K562 (cell line): ENCODE results near the gene ITIH3. TPM values are rescaled to one million over a fixed set of nuclear protein-coding genes. Genes with fewer than 3 reads are reported as not detected.

Experiments used
- ATAC-seq: fragments of 200-7000 bp; cut with Tn5 transposase; 3 replicates; pipeline ENCODE4 v1.9.1; 2020; ENCODE audit warnings: moderate library complexity
- BruUV-seq: library from RNA; stranded (reverse); fragments of 400-500 nt; replicated peaks from 2 replicates; lab custom pipeline; 2021; lab: Mats Ljungman, UMichigan
- CTCF ChIA-PET: fragments of 300-600 bp; formaldehyde crosslinking; extraction: SDS; loops from one replicate; lab custom pipeline; 2021; ENCODE audit warnings: low intra/inter-chr PET ratio; lab: Yijun Ruan, JAX
- POLR2A ChIA-PET: fragments of 300-600, 350-650 bp; sonication (Branson Sonifier 250); formaldehyde crosslinking; extraction: SDS; loops from one replicate; lab custom pipeline; 2021; ENCODE audit warnings: antibody characterized with exemption, inconsistent platforms; lab: Yijun Ruan, JAX
- DNase-seq, 4 experiments: peaks; one replicate each; pipeline versions ENCODE4 v3.0.0 to v3.0.0-alpha.2; 2011 to 2018; ENCODE audit warnings: low spot score in 3 of 4, mixed read lengths in 3 of 4; ENCODE audit errors: extremely low read depth in 1 of 4
- FAIRE-seq: peaks from 2 replicates; lab custom pipeline; 2011; peaks lifted over from hg19 to GRCh38; lab: Jason Lieb, UNC
- H2AFZ ChIP-seq: 2 replicates; pipeline ENCODE4 v1.6.0; 2011; ENCODE audit warnings: low read depth, low read length, control low read depth, inconsistent platforms
- H3K27ac ChIP-seq: fragments of 200-600 bp; 3 replicates; pipeline ENCODE4 v1.8.0; 2011; ENCODE audit warnings: low read depth, mild to moderate bottlenecking, control low read depth, inconsistent platforms, low read length, moderate library complexity, mixed read lengths; ENCODE audit errors: extremely low read depth
- H3K27me3 ChIP-seq, 2 experiments: fragments of 300-600 bp in 1 of 2; 2 replicates in 1 of 2; 3 replicates in 1 of 2; pipeline versions ENCODE4 v1.6.0 to v1.8.0; 2011; ENCODE audit warnings: inconsistent platforms in 2 of 2, low read length in 2 of 2, mild to moderate bottlenecking in 1 of 2, mixed read lengths in 1 of 2, moderate library complexity in 1 of 2; ENCODE audit not compliant: control insufficient read depth in 2 of 2, insufficient read depth in 2 of 2
- H3K36me3 ChIP-seq: fragments of 300-600 bp; 3 replicates; pipeline ENCODE4 v1.8.0; 2011; ENCODE audit warnings: mild to moderate bottlenecking, low read length, inconsistent platforms; ENCODE audit not compliant: control insufficient read depth, insufficient read depth
- H3K4me1 ChIP-seq, 2 experiments: fragments of 200-600 bp in 1 of 2; replicated peaks in 1 of 2; 2 replicates in 1 of 2; 3 replicates in 1 of 2; pipeline versions ENCODE4 v1.5.1 to v1.8.0; 2011; ENCODE audit warnings: inconsistent platforms in 2 of 2, low read length in 2 of 2, mild to moderate bottlenecking in 1 of 2, mixed read lengths in 1 of 2, moderate library complexity in 1 of 2; ENCODE audit not compliant: control insufficient read depth in 2 of 2, insufficient read depth in 2 of 2
- H3K4me2 ChIP-seq: 2 replicates; pipeline ENCODE4 v1.6.1; 2011; ENCODE audit warnings: low read length, control low read depth, inconsistent platforms, mixed read lengths; ENCODE audit not compliant: insufficient read depth
- H3K4me3 ChIP-seq: fragments of 200-600 bp; sonication (generic), shearing (Covaris generic); 2 replicates; pipeline ENCODE4 v1.5.1; 2016; ENCODE audit warnings: control low read depth, inconsistent platforms
- H3K79me2 ChIP-seq: fragments of 200-600 bp; 3 replicates; pipeline ENCODE4 v1.8.0; 2011; ENCODE audit warnings: low read length, inconsistent platforms; ENCODE audit not compliant: control insufficient read depth, insufficient read depth
- H3K9ac ChIP-seq, 2 experiments: 2 replicates each; pipeline versions ENCODE4 v1.6.0 to v1.6.1; 2011; ENCODE audit warnings: low read depth in 2 of 2, low read length in 2 of 2, control low read depth in 1 of 2, inconsistent platforms in 1 of 2, mild to moderate bottlenecking in 1 of 2, mixed read lengths in 1 of 2; ENCODE audit not compliant: insufficient read depth in 1 of 2
- H3K9me1 ChIP-seq: one replicate; pipeline ENCODE4 v1.6.0; 2011; ENCODE audit warnings: inconsistent platforms, mild to moderate bottlenecking, low read length, moderate library complexity; ENCODE audit not compliant: control insufficient read depth, insufficient read depth
- H3K9me3 ChIP-seq: replicated peaks from 2 replicates; pipeline ENCODE4 v1.5.1; 2011; ENCODE audit warnings: low read depth, low read length, inconsistent platforms; ENCODE audit not compliant: control insufficient read depth, insufficient read depth
- H4K20me1 ChIP-seq: replicated peaks from 2 replicates; pipeline ENCODE4 v1.6.1; 2011; ENCODE audit warnings: low read length, inconsistent platforms, mixed read lengths; ENCODE audit not compliant: control insufficient read depth, insufficient read depth
- C11orf30 ChIP-seq: fragments of 450-650 bp; IDR thresholded peaks from 2 replicates; pipeline ENCODE4 v1.6.1; 2016; ENCODE audit warnings: low read depth, mild to moderate bottlenecking
- MAFF ChIP-seq: IDR thresholded peaks from 2 replicates; pipeline ENCODE4 v1.6.1; 2012; ENCODE audit warnings: low read length, improper control_type of control experiment
- MAFK ChIP-seq: IDR thresholded peaks from 2 replicates; pipeline ENCODE4 v1.6.1; 2011; ENCODE audit warnings: low read length, improper control_type of control experiment
- MEIS2 ChIP-seq: fragments of 450-650 bp; IDR thresholded peaks from 2 replicates; pipeline ENCODE4 v1.6.1; 2014; ENCODE audit warnings: mild to moderate bottlenecking; ENCODE audit not compliant: partially characterized antibody
- ZNF316 ChIP-seq: fragments of 450-650 bp; IDR thresholded peaks from 2 replicates; pipeline ENCODE4 v1.6.1; 2016
- WGBS: fragments of 100-300 bp; shearing (Covaris generic); methylation state at CpG from one replicate; pipeline ENCODE4 v1.1.6; 2016; ENCODE audit warnings: low coverage, mixed read lengths; ENCODE audit not compliant: insufficient coverage; ENCODE audit errors: missing lambda C conversion rate; 5-methylcytosine and 5-hydroxymethylcytosine counted together
- in situ Hi-C: fragments of 300-500 bp; cut with MboI; formaldehyde crosslinking; loops from 4 replicates; pipeline ENCODE4 v1.15.0; 2018; ENCODE audit warnings: inconsistent platforms, mixed read lengths
- intact Hi-C: fragments of 100-400 bp; cut with micrococcal nuclease; formaldehyde crosslinking; loops from 2 replicates; pipeline ENCODE4 v1.14.2; 2022
- polyA plus RNA-seq, 8 experiments: library from polyadenylated mRNA; depleted of rRNA in 4 of 8; stranded (reverse) in 5 of 8; unstranded in 3 of 8; fragments of >200 nt; fragmentation: Nextera tagmentation in 2 of 8; fragmentation: Illumina TruSeq in 1 of 8; extraction: Ambion mirVana in 2 of 8; extraction: Trizol in 1 of 8; gene quantifications; 2 replicates each; pipeline versions ENCODE4 v1.2.1 to v1.2.3, GENCODE V29; 2011 to 2014; ENCODE audit warnings: inconsistent platforms in 1 of 8, missing spikeins in 1 of 8
- total RNA-seq, 7 experiments: library from RNA; depleted of rRNA in 6 of 7; stranded (reverse); fragments of >200 nt in 6 of 7; fragmentation: Illumina TruSeq in 2 of 7; extraction: Trizol in 2 of 7; gene quantifications; 2 replicates each; pipeline versions ENCODE4 v1.2.1 to v1.2.3, GENCODE V29; 2011 to 2021; ENCODE audit warnings: low replicate concordance in 1 of 7
- TF ChIP-seq, protein P1 (sequence below): fragments of 250-450 bp; sonication (Bioruptor Pico); IDR thresholded peaks from 2 replicates; pipeline ENCODE4 v1.5.0; 2021
- TF ChIP-seq, protein P2 (sequence below): fragments of 250-450 bp; sonication (Bioruptor Pico); IDR thresholded peaks from 2 replicates; pipeline ENCODE4 v1.4.0; 2020; ENCODE audit warnings: borderline replicate concordance
- TF ChIP-seq, protein P3 (sequence below), 2 experiments: IDR thresholded peaks in 1 of 2; conservative IDR thresholded peaks in 1 of 2; 2 replicates each; pipeline ENCODE4 v1.6.1; 2016; ENCODE audit warnings: low read depth in 2 of 2, mild to moderate bottlenecking in 1 of 2, missing compliant biosample characterization in 1 of 2, missing genetic modification characterization in 1 of 2, moderate library complexity in 1 of 2

The ITIH3 gene
- total and polyA plus RNA-seq, 9 of the 15 experiments (the other 6 are each of a cell fraction or from before 2014, with no cell fraction given), result 0.07 to 0.35 TPM; not detected in 7

GRCh38 chr3:52829906-52830463, 35.4 kb downstream of the ITIH3 start:
- no peaks in the 10 kb centered on the region for H3K36me3 ChIP-seq
- DNase-seq (no peak), FAIRE-seq (no peak), ATAC-seq (no peak)
- intact Hi-C loops, result loop anchor here (5.0 kb wide), 1 partner anchor 88 kb away; no protein-coding TSS in a partner anchor
- no peaks in the 10 kb centered on the region for H3K79me2 ChIP-seq
- H4K20me1 ChIP-seq, result no peaks in the 10 kb centered on the region; the same call in 1 of the 2 replicates
- no peaks in the 10 kb centered on the region for H3K9me1 ChIP-seq
- peak overlapping the region in 1 of 2 experiments; percentile 76; a peak in 2 of 4 replicates for H3K9ac ChIP-seq
- in situ Hi-C loops, result no loop called here
- H3K4me3 ChIP-seq, result no peak overlapping the region
- H3K4me2 ChIP-seq, result peak overlapping the region; percentile 57; the same call in 1 of the 2 replicates
- H3K27me3 ChIP-seq, result peaks cover 0 to 36% of the 10 kb centered on the region in 2 experiments; a peak in 4 of 5 replicates
- BruUV-seq, result no TSS peak
- WGBS, result 43% methylated on average over 8 of the region's 10 CpGs
- no peaks in the 10 kb centered on the region for H3K9me3 ChIP-seq
- peak overlapping the region; percentile 65; the same call in 1 of the 2 replicates for H2AFZ ChIP-seq
- no peak overlapping the region for H3K27ac ChIP-seq
- CTCF ChIA-PET, result no interaction called here
- H3K4me1 ChIP-seq, result peaks cover 15 to 20% of the 10 kb centered on the region in 2 experiments
- POLR2A ChIA-PET, result no interaction called here
- TF ChIP-seq, protein P1, sequence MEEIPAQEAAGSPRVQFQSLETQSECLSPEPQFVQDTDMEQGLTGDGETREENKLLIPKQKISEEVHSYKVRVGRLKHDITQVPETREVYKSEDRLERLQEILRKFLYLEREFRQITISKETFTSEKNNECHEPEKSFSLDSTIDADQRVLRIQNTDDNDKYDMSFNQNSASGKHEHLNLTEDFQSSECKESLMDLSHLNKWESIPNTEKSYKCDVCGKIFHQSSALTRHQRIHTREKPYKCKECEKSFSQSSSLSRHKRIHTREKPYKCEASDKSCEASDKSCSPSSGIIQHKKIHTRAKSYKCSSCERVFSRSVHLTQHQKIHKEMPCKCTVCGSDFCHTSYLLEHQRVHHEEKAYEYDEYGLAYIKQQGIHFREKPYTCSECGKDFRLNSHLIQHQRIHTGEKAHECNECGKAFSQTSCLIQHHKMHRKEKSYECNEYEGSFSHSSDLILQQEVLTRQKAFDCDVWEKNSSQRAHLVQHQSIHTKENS, result no peak
- TF ChIP-seq, protein P2, sequence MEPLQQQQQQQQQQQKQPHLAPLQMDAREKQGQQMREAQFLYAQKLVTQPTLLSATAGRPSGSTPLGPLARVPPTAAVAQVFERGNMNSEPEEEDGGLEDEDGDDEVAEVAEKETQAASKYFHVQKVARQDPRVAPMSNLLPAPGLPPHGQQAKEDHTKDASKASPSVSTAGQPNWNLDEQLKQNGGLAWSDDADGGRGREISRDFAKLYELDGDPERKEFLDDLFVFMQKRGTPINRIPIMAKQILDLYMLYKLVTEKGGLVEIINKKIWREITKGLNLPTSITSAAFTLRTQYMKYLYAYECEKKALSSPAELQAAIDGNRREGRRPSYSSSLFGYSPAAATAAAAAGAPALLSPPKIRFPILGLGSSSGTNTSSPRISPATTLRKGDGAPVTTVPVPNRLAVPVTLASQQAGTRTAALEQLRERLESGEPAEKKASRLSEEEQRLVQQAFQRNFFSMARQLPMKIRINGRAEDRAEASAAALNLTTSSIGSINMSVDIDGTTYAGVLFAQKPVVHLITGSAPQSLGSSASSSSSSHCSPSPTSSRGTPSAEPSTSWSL (CRISPR knock-in tag), result no peak
- TF ChIP-seq MAFF (peak; percentile 39), MAFK (peak; percentile 32), ZNF316 (peak; percentile 72), C11orf30 (peak; percentile 52; the same call in 1 of the 2 replicates), MEIS2 (peak; percentile 54)
- TF ChIP-seq, protein P3, sequence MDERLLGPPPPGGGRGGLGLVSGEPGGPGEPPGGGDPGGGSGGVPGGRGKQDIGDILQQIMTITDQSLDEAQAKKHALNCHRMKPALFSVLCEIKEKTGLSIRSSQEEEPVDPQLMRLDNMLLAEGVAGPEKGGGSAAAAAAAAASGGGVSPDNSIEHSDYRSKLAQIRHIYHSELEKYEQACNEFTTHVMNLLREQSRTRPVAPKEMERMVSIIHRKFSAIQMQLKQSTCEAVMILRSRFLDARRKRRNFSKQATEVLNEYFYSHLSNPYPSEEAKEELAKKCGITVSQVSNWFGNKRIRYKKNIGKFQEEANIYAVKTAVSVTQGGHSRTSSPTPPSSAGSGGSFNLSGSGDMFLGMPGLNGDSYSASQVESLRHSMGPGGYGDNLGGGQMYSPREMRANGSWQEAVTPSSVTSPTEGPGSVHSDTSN (CRISPR knock-in tag; IDR thresholded peaks at IDR 0.05; ENCODE audit: low read depth), result no peak
- TF ChIP-seq, protein P3 (tag; conservative IDR thresholded peaks at IDR 0.05; ENCODE audit: low read depth), result 0 out of 2 replicates have a peak, but pooled peaks have one; percentile 11
